Endometrial microvascular endothelial cells (primary cell): ENCODE results near the gene COL6A3. TPM values are rescaled to one million over a fixed set of nuclear protein-coding genes. Genes with fewer than 3 reads are reported as not detected.
"Not testable (repeated sequence)": the region's sequence is repeated elsewhere in the genome, so short reads cannot be mapped to it uniquely, and the experiment has no call there.

Experiments
- in situ Hi-C: cut with HindIII; loops from 2 replicates; pipeline ENCODE4 v1.10.0; 2017; ENCODE audit warnings: low sequenced_read_pairs, low pct_unique_long_range_greater_than_20kb; ENCODE audit errors: inconsistent ontology term
- total RNA-seq: library from RNA; depleted of rRNA; stranded (reverse); fragments of >200 nt; gene quantifications from one replicate; pipeline ENCODE4 v1.2.3, GENCODE V29; 2015; ENCODE audit errors: inconsistent ontology term

Gene COL6A3
- total RNA-seq, 1 donor from 2014 or later = 36.1 TPM

- in situ Hi-C loops = no loop called here
These were observed 8.3 kb upstream of the COL6A3 start for GRCh38 chr2:237422309-237422708.

- in situ Hi-C loops = no loop called here
These were observed 7.7 kb upstream of the COL6A3 start for GRCh38 chr2:237421542-237422116.

GRCh38 chr2:237418300-237418699 is 4.3 kb upstream of the COL6A3 start:
- in situ Hi-C loops = no loop called here

GRCh38 chr2:237412988-237413776 is 782 bp downstream of the COL6A3 start:
- in situ Hi-C loops = no loop called here

GRCh38 chr2:237412646-237412987 is 1.3 kb downstream of the COL6A3 start:
- in situ Hi-C loops = no loop called here

- in situ Hi-C loops = no loop called here
These were observed 2.1 kb downstream of the COL6A3 start for GRCh38 chr2:237411683-237412423.

GRCh38 chr2:237411092-237411601 is 2.8 kb downstream of the COL6A3 start:
- in situ Hi-C loops = no loop called here

- in situ Hi-C loops = not testable (repeated sequence)
These were observed 4.7 kb downstream of the COL6A3 start for GRCh38 chr2:237409263-237409662.

GRCh38 chr2:237408335-237409000 is 5.5 kb downstream of the COL6A3 start:
- in situ Hi-C loops = no loop called here

- in situ Hi-C loops = no loop called here
These were observed 6.3 kb downstream of the COL6A3 start for GRCh38 chr2:237407700-237408099.

GRCh38 chr2:237406371-237406895 is 7.5 kb downstream of the COL6A3 start:
- in situ Hi-C loops = no loop called here

- in situ Hi-C loops = no loop called here
These were observed 8.4 kb downstream of the COL6A3 start for GRCh38 chr2:237405605-237406004.

- in situ Hi-C loops = no loop called here
These were observed 8.9 kb downstream of the COL6A3 start for GRCh38 chr2:237405006-237405559.

- in situ Hi-C loops = no loop called here
These were observed 9.6 kb downstream of the COL6A3 start for GRCh38 chr2:237404413-237404812.

- in situ Hi-C loops = no loop called here
These were observed 10.7 kb downstream of the COL6A3 start for GRCh38 chr2:237403024-237403882.

GRCh38 chr2:237400199-237400598 is 13.8 kb downstream of the COL6A3 start:
- in situ Hi-C loops = no loop called here

- in situ Hi-C loops = no loop called here
These were observed 16.9 kb downstream of the COL6A3 start for GRCh38 chr2:237397072-237397471.

- in situ Hi-C loops = no loop called here
These were observed 20.4 kb downstream of the COL6A3 start for GRCh38 chr2:237393523-237393922.
